GM12878 (cell line): Measurements from ENCODE around the gene SLC25A47. TPM values are rescaled to one million over a fixed set of nuclear protein-coding genes. Genes with fewer than 3 reads are reported as not detected.

Experiments used
- ATAC-seq: fragments of 200-7000 bp; cut with Tn5 transposase; 3 replicates; pipeline ENCODE4 v1.9.1; 2020; ENCODE audit warnings: mild to moderate bottlenecking, moderate library complexity
- BruUV-seq: library from RNA; stranded (reverse); fragments of 400-500 nt; replicated peaks from 2 replicates; lab custom pipeline; 2021; lab: Mats Ljungman, UMichigan
- CTCF ChIA-PET: fragments of 300-600 bp; sonication (Branson Sonifier 250); formaldehyde crosslinking; extraction: SDS; loops from one replicate; lab custom pipeline; 2021; ENCODE audit warnings: inconsistent platforms; lab: Yijun Ruan, JAX
- POLR2A ChIA-PET: fragments of 350-600 bp; formaldehyde crosslinking; extraction: SDS; loops from one replicate; lab custom pipeline; 2021; ENCODE audit warnings: inconsistent platforms; lab: Charles Lee
- RAD21 ChIA-PET: fragments of 300-600 bp; sonication (Branson Sonifier 250); formaldehyde crosslinking; loops from one replicate; lab custom pipeline; 2023; ENCODE audit warnings: antibody characterized with exemption; ENCODE audit not compliant: unreplicated experiment; lab: Charles Lee
- SMC1A ChIA-PET: fragments of 300-600 bp; sonication (Branson Sonifier 250); formaldehyde crosslinking; loops from one replicate; lab custom pipeline; 2023; ENCODE audit not compliant: unreplicated experiment, uncharacterized antibody; lab: Charles Lee
- DNase-seq: peaks from one replicate; pipeline ENCODE4 v3.0.0-alpha.2; 2011; ENCODE audit warnings: low read depth, low spot score
- FAIRE-seq: peaks from 3 replicates; lab custom pipeline; 2011; peaks lifted over from hg19 to GRCh38; lab: Jason Lieb, UNC
- H2AFZ ChIP-seq: 2 replicates; pipeline ENCODE4 v1.6.0; 2011; ENCODE audit warnings: low read depth, low read length, control low read depth; ENCODE audit not compliant: control insufficient read depth
- H3K27ac ChIP-seq: 2 replicates; pipeline ENCODE4 v1.5.1; 2011; ENCODE audit warnings: control low read depth; ENCODE audit not compliant: control insufficient read depth, insufficient read depth
- H3K27me3 ChIP-seq, 2 experiments: replicated peaks in 1 of 2; 2 replicates each; pipeline versions ENCODE4 v1.6.0 to v1.6.1; 2011; ENCODE audit warnings: low read length in 1 of 2; ENCODE audit not compliant: control insufficient read depth in 2 of 2, insufficient read depth in 2 of 2
- H3K36me3 ChIP-seq, 2 experiments: 2 replicates each; pipeline ENCODE4 v1.5.1; 2011; ENCODE audit warnings: low read length in 1 of 2; ENCODE audit not compliant: control insufficient read depth in 2 of 2, insufficient read depth in 2 of 2
- H3K4me1 ChIP-seq: 2 replicates; pipeline ENCODE4 v1.6.1; 2011; ENCODE audit warnings: mild to moderate bottlenecking, low read length, moderate library complexity, mixed read lengths; ENCODE audit not compliant: control insufficient read depth, insufficient read depth
- H3K4me2 ChIP-seq: 2 replicates; pipeline ENCODE4 v1.6.0; 2011; ENCODE audit warnings: control low read depth; ENCODE audit not compliant: control insufficient read depth, insufficient read depth
- H3K4me3 ChIP-seq: fragments of 200-600 bp; sonication (generic); 2 replicates; pipeline ENCODE4 v1.5.1; 2016
- H3K79me2 ChIP-seq: 2 replicates; pipeline ENCODE4 v1.6.0; 2011; ENCODE audit warnings: low read length; ENCODE audit not compliant: control insufficient read depth, insufficient read depth
- H3K9ac ChIP-seq: 2 replicates; pipeline ENCODE4 v1.8.0; 2011; ENCODE audit warnings: low read length, control low read depth, mixed read lengths; ENCODE audit not compliant: control insufficient read depth, insufficient read depth
- H3K9me3 ChIP-seq: replicated peaks from 3 replicates; pipeline ENCODE4 v1.5.1; 2011; ENCODE audit warnings: mild to moderate bottlenecking, low read length; ENCODE audit not compliant: control insufficient read depth, insufficient read depth
- H4K20me1 ChIP-seq: 2 replicates; pipeline ENCODE4 v1.6.0; 2011; ENCODE audit not compliant: control insufficient read depth, insufficient read depth
- ASH2L ChIP-seq: fragments of 300-600, 200-600 bp; sonication (generic); IDR thresholded peaks from 2 replicates; pipeline ENCODE4 v1.6.1; 2017; ENCODE audit warnings: low read depth, mild to moderate bottlenecking, borderline replicate concordance
- ATF7 ChIP-seq: fragments of 450-650 bp; IDR thresholded peaks from 2 replicates; pipeline ENCODE4 v1.6.1; 2016; ENCODE audit warnings: low read depth, mild to moderate bottlenecking
- BCL11A ChIP-seq: IDR thresholded peaks from 2 replicates; pipeline ENCODE4 v1.6.1; 2011; ENCODE audit warnings: low read depth, low read length
- BRCA1 ChIP-seq: IDR thresholded peaks from 2 replicates; pipeline ENCODE4 v1.6.1; 2011; ENCODE audit warnings: low read depth, low read length, improper control_type of control experiment
- CBX5 ChIP-seq: sonication (generic); IDR thresholded peaks from 2 replicates; pipeline ENCODE4 v1.6.1; 2016; ENCODE audit warnings: low read depth, moderate library complexity, mild to moderate bottlenecking, inconsistent platforms
- DPF2 ChIP-seq: fragments of 450-650 bp; IDR thresholded peaks from 2 replicates; pipeline ENCODE4 v1.6.1; 2017; ENCODE audit warnings: mild to moderate bottlenecking
- FOXM1 ChIP-seq: IDR thresholded peaks from 2 replicates; pipeline ENCODE4 v1.6.1; 2012; ENCODE audit warnings: low read depth, mild to moderate bottlenecking, inconsistent platforms, low read length, moderate library complexity
- HCFC1 ChIP-seq: fragments of 150-350 bp; IDR thresholded peaks from 2 replicates; pipeline ENCODE4 v1.6.1; 2014; ENCODE audit warnings: low read length
- JUNB ChIP-seq: IDR thresholded peaks from 2 replicates; pipeline ENCODE4 v1.6.1; 2016; ENCODE audit warnings: antibody characterized with exemption, mild to moderate bottlenecking
- MTA2 ChIP-seq: fragments of 450-650 bp; IDR thresholded peaks from 2 replicates; pipeline ENCODE4 v1.6.1; 2016; ENCODE audit warnings: low read depth, mild to moderate bottlenecking, moderate library complexity
- NFIC ChIP-seq: IDR thresholded peaks from 2 replicates; pipeline ENCODE4 v1.6.1; 2012; ENCODE audit warnings: low read depth, mild to moderate bottlenecking, inconsistent platforms, low read length, moderate library complexity
- NFYA ChIP-seq: IDR thresholded peaks from 2 replicates; pipeline ENCODE4 v1.6.1; 2011; ENCODE audit warnings: low read depth, mild to moderate bottlenecking, low read length, improper control_type of control experiment, borderline replicate concordance
- SIN3A ChIP-seq: IDR thresholded peaks from 2 replicates; pipeline ENCODE4 v1.6.1; 2012; ENCODE audit warnings: low read depth, low read length, improper control_type of control experiment
- SIX5 ChIP-seq: IDR thresholded peaks from 2 replicates; pipeline ENCODE4 v1.6.1; 2011; ENCODE audit warnings: mild to moderate bottlenecking, low read depth, low read length, moderate library complexity; ENCODE audit not compliant: severe bottlenecking
- SP1 ChIP-seq: IDR thresholded peaks from one replicate; pipeline ENCODE4 v1.6.1; 2011; ENCODE audit warnings: low read depth, low read length
- SUZ12 ChIP-seq: fragments of 200-600 bp; sonication (generic); IDR thresholded peaks from one replicate; pipeline ENCODE4 v1.6.1; 2018; ENCODE audit warnings: antibody characterized with exemption, mild to moderate bottlenecking; ENCODE audit not compliant: unreplicated experiment
- WGBS: methylation state at CpG from one replicate; pipeline ENCODE4 v1.1.6; 2016; ENCODE audit warnings: low lambda C conversion rate; ENCODE audit not compliant: insufficient replicate concordance, insufficient coverage; ENCODE audit errors: missing lambda C conversion rate; 5-methylcytosine and 5-hydroxymethylcytosine counted together
- in situ Hi-C: fragments of 300-500 bp; cut with MboI; formaldehyde crosslinking; loops from 9 replicates; pipeline ENCODE4 v1.14.3; 2018; ENCODE audit warnings: mixed read lengths
- intact Hi-C: fragments of 100-400 bp; cut with micrococcal nuclease; formaldehyde crosslinking; loops from one replicate; pipeline ENCODE4 v1.14.2; 2022; ENCODE audit not compliant: unreplicated experiment
- polyA plus RNA-seq, 11 experiments: library from polyadenylated mRNA; depleted of rRNA in 4 of 11; unstranded in 6 of 11; stranded (reverse) in 5 of 11; fragments of >200 nt; fragmentation: Nextera tagmentation in 4 of 11; fragmentation: Illumina TruSeq in 1 of 11; extraction: Ambion mirVana in 4 of 11; extraction: Trizol in 1 of 11; gene quantifications; 1 replicate in 1 of 11; 2 replicates in 10 of 11; pipeline versions ENCODE4 v1.2.1 to v1.2.3, GENCODE V29; 2011 to 2016; ENCODE audit warnings: inconsistent platforms in 2 of 11, missing spikeins in 2 of 11, low read depth in 1 of 11
- total RNA-seq, 4 experiments: library from RNA; depleted of rRNA in 3 of 4; stranded (reverse); fragments of >200 nt in 3 of 4; fragmentation: Illumina TruSeq in 1 of 4; extraction: Trizol in 1 of 4; gene quantifications; 2 replicates each; pipeline versions ENCODE4 v1.2.1 to v1.2.3, GENCODE V29; 2013 to 2021
- TF ChIP-seq, protein P1 (sequence below): fragments of 450-650 bp; IDR thresholded peaks from 2 replicates; pipeline ENCODE4 v1.6.1; 2016; ENCODE audit warnings: mild to moderate bottlenecking
- TF ChIP-seq, protein P2 (sequence below): fragments of 450-650 bp; formaldehyde crosslinking; IDR thresholded peaks from 2 replicates; pipeline ENCODE4 v1.5.0; 2022; ENCODE audit warnings: mild to moderate bottlenecking, missing genetic modification characterization

The SLC25A47 gene
- total and polyA plus RNA-seq, 10 of the 15 experiments (the other 5 are each of a cell fraction or from before 2014, with no cell fraction given), result 0.14 TPM; not detected in 9

DNA sequence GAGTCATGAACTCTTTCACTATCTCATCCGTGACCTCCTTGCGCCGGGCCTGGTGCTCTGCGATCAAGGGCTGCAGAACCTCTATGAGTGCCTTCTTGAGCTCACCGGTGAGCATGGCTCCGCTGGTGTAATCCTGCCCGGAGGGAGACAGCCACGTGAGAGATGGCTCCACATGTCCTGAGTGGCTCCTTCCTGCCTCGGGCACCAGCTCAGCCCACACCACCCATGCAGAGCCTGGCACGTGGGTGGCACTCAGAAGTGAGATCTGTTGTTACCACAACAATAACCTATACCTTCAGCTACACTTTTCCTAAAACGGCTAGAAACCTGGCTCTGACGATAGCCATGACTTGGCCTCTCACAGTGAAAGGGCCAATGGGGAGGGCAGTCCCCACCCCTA, 11.8 kb downstream of the SLC25A47 start (continued):
- TF ChIP-seq HCFC1 (no peak), SUZ12 (no peak), NFYA (no peak), CBX5 (no peak)
- TF ChIP-seq, protein P1, sequence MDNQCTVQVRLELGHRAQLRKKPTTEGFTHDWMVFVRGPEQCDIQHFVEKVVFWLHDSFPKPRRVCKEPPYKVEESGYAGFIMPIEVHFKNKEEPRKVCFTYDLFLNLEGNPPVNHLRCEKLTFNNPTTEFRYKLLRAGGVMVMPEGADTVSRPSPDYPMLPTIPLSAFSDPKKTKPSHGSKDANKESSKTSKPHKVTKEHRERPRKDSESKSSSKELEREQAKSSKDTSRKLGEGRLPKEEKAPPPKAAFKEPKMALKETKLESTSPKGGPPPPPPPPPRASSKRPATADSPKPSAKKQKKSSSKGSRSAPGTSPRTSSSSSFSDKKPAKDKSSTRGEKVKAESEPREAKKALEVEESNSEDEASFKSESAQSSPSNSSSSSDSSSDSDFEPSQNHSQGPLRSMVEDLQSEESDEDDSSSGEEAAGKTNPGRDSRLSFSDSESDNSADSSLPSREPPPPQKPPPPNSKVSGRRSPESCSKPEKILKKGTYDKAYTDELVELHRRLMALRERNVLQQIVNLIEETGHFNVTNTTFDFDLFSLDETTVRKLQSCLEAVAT, result no peak

DNA sequence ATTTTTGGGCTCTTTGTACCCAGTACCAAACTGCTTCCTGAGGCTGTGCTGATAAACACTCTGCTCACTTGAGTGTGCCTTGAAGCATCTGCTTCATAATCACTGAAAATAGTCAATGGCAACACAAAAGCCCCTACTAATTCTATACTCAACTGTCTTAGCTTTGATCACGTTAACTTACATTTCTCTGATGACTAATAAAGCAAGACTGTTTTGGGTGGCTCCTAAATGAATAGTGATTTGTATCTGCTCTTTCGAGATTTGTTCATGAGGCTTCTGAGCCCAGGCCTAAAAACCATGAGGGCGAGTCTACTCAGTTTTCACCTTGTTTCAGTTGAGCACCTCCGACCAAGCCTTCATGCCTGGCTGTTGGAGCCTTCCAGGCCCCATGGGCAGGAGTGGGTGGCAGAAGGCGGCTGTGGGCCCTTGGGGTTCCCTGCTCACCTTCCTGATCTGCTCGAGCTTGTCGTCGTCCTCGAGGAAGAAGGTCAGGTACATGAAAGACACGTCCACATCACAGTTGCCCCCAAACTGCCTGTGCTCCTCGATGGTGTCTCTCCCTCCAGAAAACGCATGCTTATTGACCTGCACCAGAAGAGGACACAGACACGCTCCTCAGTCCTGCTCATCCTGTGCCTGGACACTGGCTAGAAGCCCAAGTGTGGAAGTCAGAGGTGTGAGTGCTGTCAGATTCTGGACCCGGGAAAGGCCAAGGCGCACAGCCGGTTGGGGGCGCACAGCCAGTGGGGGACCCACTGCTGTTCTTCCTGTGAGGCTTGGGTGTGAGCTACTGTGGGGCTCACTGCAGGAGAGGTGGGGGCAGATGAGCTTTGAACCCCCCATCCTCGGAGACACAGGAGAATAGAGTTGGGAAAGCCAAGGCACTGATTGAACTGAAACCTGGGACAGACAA, 13.7 kb downstream of the SLC25A47 start:
- no peak overlapping the region for H3K4me3 ChIP-seq
- no peaks in the 10 kb centered on the region for H3K9me3 ChIP-seq
- no TSS peak for BruUV-seq
- ATAC-seq (peak; percentile 62), FAIRE-seq (peak; percentile 18), DNase-seq (no peak)
- CTCF ChIA-PET, result interaction anchor here (0.8 to 1.9 kb wide), 7 partner anchors 23 to 144 kb away, joined by 3 to 7 read pairs (median 3); no protein-coding TSS in a partner anchor
- peak overlapping the region; percentile 65 for H3K27ac ChIP-seq
- H3K9ac ChIP-seq, result no peak overlapping the region
- RAD21 ChIA-PET, result interaction anchor here (0.8 to 1.3 kb wide), 2 partner anchors 38 to 43 kb away, joined by 3 to 5 read pairs; a partner anchor contains a TSS
- intact Hi-C loops (no loop called here), in situ Hi-C loops (no loop called here)
- WGBS, result 34% methylated on average over 18 of the region's 18 CpGs
- peaks cover 14 to 35% of the 10 kb centered on the region in 2 experiments for H3K36me3 ChIP-seq
- POLR2A ChIA-PET, result interaction anchor here (0.7 to 1.8 kb wide), 5 partner anchors 36 to 715 kb away, joined by 3 to 5 read pairs (median 4); a partner anchor contains a TSS
- H3K27me3 ChIP-seq, result no peaks in the 10 kb centered on the region
- H3K4me2 ChIP-seq, result 0 out of 2 replicates have a peak overlapping the region, but pooled peaks have one; percentile 13
- H3K79me2 ChIP-seq, result no peaks in the 10 kb centered on the region
- H4K20me1 ChIP-seq, result no peaks in the 10 kb centered on the region
- peaks cover 18% of the 10 kb centered on the region for H3K4me1 ChIP-seq
- SMC1A ChIA-PET, result interaction anchor here (1.1 to 1.6 kb wide), 3 partner anchors 36 to 39 kb away, joined by 5 to 6 read pairs (median 5); partner anchors contain the start of gene WDR25
- no peak overlapping the region for H2AFZ ChIP-seq
- no peak for TF ChIP-seq NFYA
- peak; percentile 51; the same call in 1 of the 2 replicates for TF ChIP-seq MTA2
- TF ChIP-seq ATF7, result 0 out of 2 replicates have a peak, but pooled peaks have one; percentile 18
- TF ChIP-seq SIX5, result no peak
- peak; percentile 36; the same call in 1 of the 2 replicates for TF ChIP-seq DPF2
- TF ChIP-seq, protein P2, sequence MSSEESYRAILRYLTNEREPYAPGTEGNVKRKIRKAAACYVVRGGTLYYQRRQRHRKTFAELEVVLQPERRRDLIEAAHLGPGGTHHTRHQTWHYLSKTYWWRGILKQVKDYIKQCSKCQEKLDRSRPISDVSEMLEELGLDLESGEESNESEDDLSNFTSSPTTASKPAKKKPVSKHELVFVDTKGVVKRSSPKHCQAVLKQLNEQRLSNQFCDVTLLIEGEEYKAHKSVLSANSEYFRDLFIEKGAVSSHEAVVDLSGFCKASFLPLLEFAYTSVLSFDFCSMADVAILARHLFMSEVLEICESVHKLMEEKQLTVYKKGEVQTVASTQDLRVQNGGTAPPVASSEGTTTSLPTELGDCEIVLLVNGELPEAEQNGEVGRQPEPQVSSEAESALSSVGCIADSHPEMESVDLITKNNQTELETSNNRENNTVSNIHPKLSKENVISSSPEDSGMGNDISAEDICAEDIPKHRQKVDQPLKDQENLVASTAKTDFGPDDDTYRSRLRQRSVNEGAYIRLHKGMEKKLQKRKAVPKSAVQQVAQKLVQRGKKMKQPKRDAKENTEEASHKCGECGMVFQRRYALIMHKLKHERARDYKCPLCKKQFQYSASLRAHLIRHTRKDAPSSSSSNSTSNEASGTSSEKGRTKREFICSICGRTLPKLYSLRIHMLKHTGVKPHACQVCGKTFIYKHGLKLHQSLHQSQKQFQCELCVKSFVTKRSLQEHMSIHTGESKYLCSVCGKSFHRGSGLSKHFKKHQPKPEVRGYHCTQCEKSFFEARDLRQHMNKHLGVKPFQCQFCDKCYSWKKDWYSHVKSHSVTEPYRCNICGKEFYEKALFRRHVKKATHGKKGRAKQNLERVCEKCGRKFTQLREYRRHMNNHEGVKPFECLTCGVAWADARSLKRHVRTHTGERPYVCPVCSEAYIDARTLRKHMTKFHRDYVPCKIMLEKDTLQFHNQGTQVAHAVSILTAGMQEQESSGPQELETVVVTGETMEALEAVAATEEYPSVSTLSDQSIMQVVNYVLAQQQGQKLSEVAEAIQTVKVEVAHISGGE (CRISPR knock-in tag), result no peak
- no peak for TF ChIP-seq FOXM1
- TF ChIP-seq BCL11A, result no peak; the same call in 1 of the 2 replicates
- no peak for TF ChIP-seq SIN3A
- no peak for TF ChIP-seq ASH2L
- TF ChIP-seq NFIC, result peak; percentile 17; the same call in 1 of the 2 replicates
- TF ChIP-seq JUNB, result peak; percentile 88
- TF ChIP-seq SP1, result no peak
- TF ChIP-seq BRCA1, result no peak
